HCT116 (cell line): ENCODE measurements around the gene BFSP1. TPM values are rescaled to one million over a fixed set of nuclear protein-coding genes. Genes with fewer than 3 reads are reported as not detected.

ENCODE experiments used
- CTCF ChIP-seq, 3 experiments: fragments of 200-600 bp in 1 of 3; sonication (generic) in 1 of 3; IDR thresholded peaks in 2 of 3; conservative IDR thresholded peaks in 1 of 3; 2 replicates each; pipeline ENCODE4 v1.5.1; 2012 to 2017; ENCODE audit warnings: low read depth in 2 of 3, low read length in 2 of 3, antibody characterized with exemption in 1 of 3, borderline replicate concordance in 1 of 3, control low read depth in 1 of 3, mild to moderate bottlenecking in 1 of 3, mixed read lengths in 1 of 3, mixed run types in 1 of 3, moderate library complexity in 1 of 3; ENCODE audit not compliant: insufficient read depth in 1 of 3
- ELF1 ChIP-seq: IDR thresholded peaks from 2 replicates; pipeline ENCODE4 v1.6.1; 2012; ENCODE audit warnings: low read depth, borderline replicate concordance
- EZH2 ChIP-seq: fragments of 200-600 bp; sonication (generic); IDR thresholded peaks from 2 replicates; pipeline ENCODE4 v1.6.1; 2017; ENCODE audit warnings: antibody characterized with exemption, mixed run types
- EZH2phosphoT487 ChIP-seq: fragments of 200-600 bp; IDR thresholded peaks from 2 replicates; pipeline ENCODE4 v1.6.1; 2018; ENCODE audit warnings: antibody characterized with exemption, borderline replicate concordance
- POLR2A ChIP-seq: IDR thresholded peaks from 2 replicates; pipeline ENCODE4 v1.7.0; 2011; ENCODE audit warnings: borderline replicate concordance; ENCODE audit not compliant: insufficient read depth, insufficient read length; ENCODE audit errors: extremely low read depth
- POLR2AphosphoS5 ChIP-seq: IDR thresholded peaks from 2 replicates; pipeline ENCODE4 v1.6.1; 2011; ENCODE audit warnings: mild to moderate bottlenecking, low read depth, low read length, moderate library complexity
- REST ChIP-seq: IDR thresholded peaks from 2 replicates; pipeline ENCODE4 v1.6.1; 2012; ENCODE audit warnings: low read depth
- SIN3A ChIP-seq: IDR thresholded peaks from 2 replicates; pipeline ENCODE4 v1.6.1; 2012; ENCODE audit warnings: low read depth
- YY1 ChIP-seq: IDR thresholded peaks from 2 replicates; pipeline ENCODE4 v1.6.1; 2011; ENCODE audit warnings: low read length, low read depth, moderate library complexity, mild to moderate bottlenecking; ENCODE audit not compliant: insufficient replicate concordance; ENCODE audit errors: extremely low read depth
- ZFX ChIP-seq: fragments of 450-650 bp; IDR thresholded peaks from 2 replicates; pipeline ENCODE4 v1.6.1; 2017
- total RNA-seq: library from RNA; stranded (reverse); gene quantifications from one replicate; pipeline ENCODE4 v1.2.1, GENCODE V29; 2021; ENCODE audit not compliant: unreplicated experiment

The BFSP1 gene
- total RNA-seq, 1 experiment from 2014 or later, result 8.8 TPM

GRCh38 chr20:17557675-17558006 lies 26.5 kb upstream of the BFSP1 start (continued):
- TF ChIP-seq POLR2A, result no peak
- TF ChIP-seq SIN3A, result 0 out of 2 replicates have a peak, but pooled peaks have one; percentile 30
- no peak for TF ChIP-seq YY1
- no peak for TF ChIP-seq ELF1
- no peak for TF ChIP-seq EZH2phosphoT487
- TF ChIP-seq REST, result no peak
- TF ChIP-seq CTCF (IDR thresholded peaks at IDR 0.05 in 2 of 3, conservative IDR thresholded peaks at IDR 0.05 in 1 of 3; ENCODE audit: borderline replicate concordance in 1 of 3, insufficient read depth in 1 of 3, low read depth in 2 of 3, low read length in 2 of 3), result no peak
- peak; percentile 7; the same call in 1 of the 2 replicates for TF ChIP-seq POLR2AphosphoS5
- TF ChIP-seq EZH2, result no peak
- no peak for TF ChIP-seq ZFX
